ENCODE data around the gene HDHD2.

- no peak for TF ChIP-seq CTCF (IDR thresholded peaks at IDR 0.05; ENCODE audit: insufficient read depth, low read length)
- TF ChIP-seq GABPA (IDR thresholded peaks at IDR 0.05; ENCODE audit: low read depth) = no peak
Observed at GRCh38 chr18:47191961-47192360, 41.7 kb upstream of the HDHD2 start.
